ENCODE results near the gene SIX3. TPM values are rescaled to one million over a fixed set of nuclear protein-coding genes. Genes with fewer than 3 reads are reported as not detected.

Gene SIX3
- total RNA-seq, 1 donor from 2014 or later, result not detected

DNA sequence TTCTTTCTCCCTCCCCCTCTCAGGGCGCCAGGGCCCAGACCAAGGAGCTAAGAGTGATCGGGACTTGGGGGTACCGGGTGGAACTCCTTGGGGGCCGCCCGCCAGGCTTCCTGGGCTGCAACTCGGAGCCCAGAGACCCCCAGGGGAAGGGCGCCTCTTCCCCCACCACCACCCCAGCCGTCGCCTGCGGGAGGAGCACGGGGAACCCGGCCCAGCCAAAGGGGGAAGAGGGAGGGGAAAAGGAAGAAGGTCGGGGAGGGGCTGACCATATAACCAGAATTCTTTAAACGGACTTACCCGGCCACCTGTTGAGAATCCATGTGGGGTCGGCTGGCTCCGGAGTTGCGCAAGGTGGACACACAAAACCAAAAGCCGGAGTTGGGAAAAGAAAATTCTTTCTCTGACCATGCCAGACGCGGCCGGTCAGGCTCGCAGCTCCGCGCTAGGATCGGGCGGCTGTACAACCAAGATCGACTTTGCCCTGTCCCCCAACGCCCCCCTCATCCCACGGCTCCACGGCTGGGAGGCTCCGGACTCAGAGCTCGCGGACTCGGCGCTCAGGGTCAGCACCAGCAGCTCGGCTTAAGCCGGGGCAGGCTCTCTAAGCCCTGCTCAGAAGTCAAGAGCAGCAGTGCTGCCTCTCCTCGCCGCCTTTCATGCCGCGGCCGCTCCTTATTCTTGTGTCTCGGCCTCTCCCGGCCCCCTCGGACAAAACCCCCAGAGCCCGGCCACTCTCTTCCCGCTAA is 6.3 kb upstream of the SIX3 start:
- Mint-ChIP-seq H3K27ac (ENCODE audit: unreplicated experiment) (no peak overlapping the region), H3K9me3 (no peaks in the 10 kb centered on the region), H3K36me3 (ENCODE audit: low read depth) (no peaks in the 10 kb centered on the region), H3K27me3 (ENCODE audit: low read depth) (peaks cover 98% of the 10 kb centered on the region), H3K4me3 (peak overlapping the region; percentile 59), H3K4me1 (peaks cover 29% of the 10 kb centered on the region)
- no peak for DNase-seq (ENCODE audit: low read depth, low spot score)
- TF ChIP-seq, protein P1, sequence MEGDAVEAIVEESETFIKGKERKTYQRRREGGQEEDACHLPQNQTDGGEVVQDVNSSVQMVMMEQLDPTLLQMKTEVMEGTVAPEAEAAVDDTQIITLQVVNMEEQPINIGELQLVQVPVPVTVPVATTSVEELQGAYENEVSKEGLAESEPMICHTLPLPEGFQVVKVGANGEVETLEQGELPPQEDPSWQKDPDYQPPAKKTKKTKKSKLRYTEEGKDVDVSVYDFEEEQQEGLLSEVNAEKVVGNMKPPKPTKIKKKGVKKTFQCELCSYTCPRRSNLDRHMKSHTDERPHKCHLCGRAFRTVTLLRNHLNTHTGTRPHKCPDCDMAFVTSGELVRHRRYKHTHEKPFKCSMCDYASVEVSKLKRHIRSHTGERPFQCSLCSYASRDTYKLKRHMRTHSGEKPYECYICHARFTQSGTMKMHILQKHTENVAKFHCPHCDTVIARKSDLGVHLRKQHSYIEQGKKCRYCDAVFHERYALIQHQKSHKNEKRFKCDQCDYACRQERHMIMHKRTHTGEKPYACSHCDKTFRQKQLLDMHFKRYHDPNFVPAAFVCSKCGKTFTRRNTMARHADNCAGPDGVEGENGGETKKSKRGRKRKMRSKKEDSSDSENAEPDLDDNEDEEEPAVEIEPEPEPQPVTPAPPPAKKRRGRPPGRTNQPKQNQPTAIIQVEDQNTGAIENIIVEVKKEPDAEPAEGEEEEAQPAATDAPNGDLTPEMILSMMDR (conservative IDR thresholded peaks at IDR 0.05), result no peak

DNA sequence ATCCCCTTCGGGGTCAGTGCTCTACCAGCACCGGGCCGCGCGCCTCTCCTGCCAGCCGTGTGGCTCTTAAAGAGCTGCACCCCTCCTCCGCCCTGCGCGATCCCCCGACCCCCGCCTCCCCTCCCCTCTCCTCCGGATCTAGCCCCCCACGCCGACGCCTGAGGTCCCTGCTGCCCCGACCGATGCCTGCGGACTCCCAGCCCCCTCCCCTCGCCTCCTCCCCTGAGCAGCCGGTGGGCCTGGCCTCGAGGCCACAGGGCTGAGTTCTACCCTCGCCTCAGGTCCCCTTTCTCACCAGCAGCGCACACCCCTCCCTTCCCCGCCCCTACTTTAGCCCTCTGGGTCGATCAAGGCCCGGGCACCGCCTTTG is 5.8 kb upstream of the SIX3 start:
- Mint-ChIP-seq H3K27me3 (ENCODE audit: low read depth) (peaks cover 98% of the 10 kb centered on the region), H3K27ac (ENCODE audit: unreplicated experiment) (no peak overlapping the region), H3K36me3 (ENCODE audit: low read depth) (no peaks in the 10 kb centered on the region), H3K9me3 (no peaks in the 10 kb centered on the region), H3K4me3 (peak overlapping the region; percentile 59), H3K4me1 (peaks cover 26% of the 10 kb centered on the region)
- DNase-seq (ENCODE audit: low read depth, low spot score), result no peak
- TF ChIP-seq, protein P1 (conservative IDR thresholded peaks at IDR 0.05), result no peak

DNA sequence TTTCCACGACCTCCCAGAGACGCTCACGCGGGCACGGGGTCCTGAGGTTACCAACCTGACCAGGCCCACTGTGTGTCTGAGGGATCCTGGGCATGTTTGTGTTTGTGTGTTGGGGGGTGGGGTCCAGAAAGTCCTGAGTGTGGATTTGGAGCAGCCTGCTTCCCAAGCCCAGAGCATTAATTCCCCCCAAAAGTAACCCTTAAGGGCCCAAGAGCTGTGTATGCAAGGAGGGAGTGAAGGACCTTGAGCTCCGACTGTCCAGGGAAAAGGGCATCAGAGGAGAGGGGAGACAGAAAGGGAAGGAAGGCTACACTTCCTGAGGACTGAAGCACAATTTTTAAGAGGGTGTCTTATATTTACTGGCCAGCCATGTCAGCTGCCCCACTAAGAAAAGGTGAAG is 5.2 kb upstream of the SIX3 start:
- TF ChIP-seq, protein P1 (conservative IDR thresholded peaks at IDR 0.05), result no peak
- DNase-seq (ENCODE audit: low read depth, low spot score), result no peak
- no peak overlapping the region for H3K27ac Mint-ChIP-seq (ENCODE audit: unreplicated experiment)
- H3K9me3 Mint-ChIP-seq, result no peaks in the 10 kb centered on the region
- peaks cover 29% of the 10 kb centered on the region for H3K4me1 Mint-ChIP-seq
- peaks cover 98% of the 10 kb centered on the region for H3K27me3 Mint-ChIP-seq (ENCODE audit: low read depth)
- no peaks in the 10 kb centered on the region for H3K36me3 Mint-ChIP-seq (ENCODE audit: low read depth)
- H3K4me3 Mint-ChIP-seq, result peak overlapping the region; percentile 14

DNA sequence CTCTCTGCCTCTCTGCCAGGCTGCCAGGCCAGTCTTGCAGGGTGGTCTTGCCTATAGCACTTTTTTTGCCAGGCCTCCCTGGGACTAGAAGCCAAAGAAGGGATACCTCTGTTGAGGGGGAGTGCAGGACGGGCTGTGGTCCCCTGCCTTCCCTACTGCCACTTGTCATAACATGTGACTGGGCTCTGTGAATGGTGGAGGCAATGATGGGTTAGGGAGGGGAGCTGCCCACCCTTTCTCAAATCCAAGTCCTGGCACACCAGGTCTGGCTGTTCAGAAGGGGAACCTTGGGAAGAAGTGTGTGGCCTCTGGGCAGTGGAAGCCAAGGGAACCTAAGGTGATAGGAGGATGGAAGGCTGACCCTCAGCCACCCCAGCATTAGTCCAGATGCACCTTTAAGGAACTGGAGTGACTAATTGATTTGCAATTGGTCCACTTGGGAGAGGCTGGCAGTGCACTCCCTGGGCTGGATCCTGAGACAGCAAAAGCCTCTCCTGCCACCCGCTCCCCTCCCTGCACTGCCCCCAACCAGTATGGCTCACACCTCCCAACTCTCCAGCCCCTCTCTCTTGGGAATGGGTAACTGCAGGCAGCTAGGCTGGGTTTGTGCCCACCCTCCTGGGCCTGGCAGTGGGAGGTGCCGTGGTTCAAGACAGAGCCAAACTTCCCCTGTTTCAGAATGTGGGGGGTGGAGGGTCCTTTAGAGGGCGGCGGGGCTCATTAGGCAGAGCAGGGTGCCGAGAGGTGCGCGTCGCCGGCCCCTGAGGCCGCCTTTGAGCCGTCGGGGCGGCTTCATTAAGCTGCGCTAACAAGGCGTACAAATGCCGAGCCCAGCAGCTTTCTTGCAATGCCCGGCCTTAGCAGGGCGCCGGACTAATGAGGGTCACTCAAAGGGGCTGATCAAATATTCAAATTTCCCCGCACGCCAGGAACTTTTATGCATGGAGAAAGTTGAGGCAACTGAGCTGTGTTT is 4.5 kb upstream of the SIX3 start:
- peaks cover 98% of the 10 kb centered on the region for H3K27me3 Mint-ChIP-seq (ENCODE audit: low read depth)
- peaks cover 33% of the 10 kb centered on the region for H3K4me1 Mint-ChIP-seq
- TF ChIP-seq, protein P1 (conservative IDR thresholded peaks at IDR 0.05), result no peak
- H3K27ac Mint-ChIP-seq (ENCODE audit: unreplicated experiment), result no peak overlapping the region
- peaks cover 2% of the 10 kb centered on the region for H3K36me3 Mint-ChIP-seq (ENCODE audit: low read depth)
- H3K4me3 Mint-ChIP-seq, result peak overlapping the region; percentile 72
- no peak for DNase-seq (ENCODE audit: low read depth, low spot score)
- H3K9me3 Mint-ChIP-seq, result no peaks in the 10 kb centered on the region

DNA sequence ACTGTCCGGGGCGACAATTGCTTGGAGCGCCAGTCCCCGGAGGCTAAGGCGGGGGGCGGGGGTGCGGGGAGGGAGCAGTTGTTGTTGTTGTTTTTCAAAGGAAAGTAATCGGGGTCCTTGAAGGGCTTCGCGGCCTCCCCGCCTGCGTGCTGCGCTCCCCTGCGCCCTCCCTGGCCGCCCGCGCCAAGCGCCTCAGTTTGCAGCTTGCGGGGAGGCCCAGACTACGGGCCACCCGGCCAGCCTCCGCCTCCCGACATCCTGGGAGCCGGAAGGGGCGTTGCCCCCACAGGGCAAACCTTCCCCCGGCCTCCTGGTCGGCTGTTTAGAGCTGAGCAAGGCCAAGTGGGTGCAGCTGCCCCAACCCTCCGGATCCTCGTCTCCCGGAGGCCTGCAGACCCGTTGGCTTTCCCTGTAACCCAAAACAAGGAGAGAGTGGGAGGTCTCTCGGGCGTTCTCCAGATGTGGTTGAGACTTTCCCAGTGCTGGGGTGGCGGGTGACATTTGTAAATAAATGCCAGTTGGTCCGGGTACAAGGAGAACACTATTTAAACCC is 3.7 kb upstream of the SIX3 start:
- no peak overlapping the region for H3K27ac Mint-ChIP-seq (ENCODE audit: unreplicated experiment)
- peak overlapping the region; percentile 72 for H3K4me3 Mint-ChIP-seq
- H3K4me1 Mint-ChIP-seq, result peaks cover 32% of the 10 kb centered on the region
- peaks cover 2% of the 10 kb centered on the region for H3K36me3 Mint-ChIP-seq (ENCODE audit: low read depth)
- TF ChIP-seq, protein P1 (conservative IDR thresholded peaks at IDR 0.05), result no peak
- no peaks in the 10 kb centered on the region for H3K9me3 Mint-ChIP-seq
- peaks cover 98% of the 10 kb centered on the region for H3K27me3 Mint-ChIP-seq (ENCODE audit: low read depth)
- no peak for DNase-seq (ENCODE audit: low read depth, low spot score)
